GM21360 (cell line): Measurements from ENCODE around the gene PERCC1.
"Not testable (repeated sequence)": the region's sequence is repeated elsewhere in the genome, so short reads cannot be mapped to it uniquely, and the experiment has no call there.

Experiments used
- ATAC-seq: cut with Tn5 transposase; IDR thresholded peaks from one replicate; pipeline ENCODE4 v1.9.1; 2021; ENCODE audit warnings: mild to moderate bottlenecking, moderate library complexity; ENCODE audit not compliant: unreplicated experiment

The PERCC1 gene

GRCh38 chr16:1433263-1433560 is 2.3 kb downstream of the PERCC1 start:
- ATAC-seq = no peak

GRCh38 chr16:1433756-1434155 is 2.9 kb downstream of the PERCC1 start:
- no peak for ATAC-seq

GRCh38 chr16:1434644-1435592 is 4.0 kb downstream of the PERCC1 start:
- ATAC-seq = no peak

- ATAC-seq = no peak
Observed at GRCh38 chr16:1435921-1436697, 5.2 kb downstream of the PERCC1 start.

DNA sequence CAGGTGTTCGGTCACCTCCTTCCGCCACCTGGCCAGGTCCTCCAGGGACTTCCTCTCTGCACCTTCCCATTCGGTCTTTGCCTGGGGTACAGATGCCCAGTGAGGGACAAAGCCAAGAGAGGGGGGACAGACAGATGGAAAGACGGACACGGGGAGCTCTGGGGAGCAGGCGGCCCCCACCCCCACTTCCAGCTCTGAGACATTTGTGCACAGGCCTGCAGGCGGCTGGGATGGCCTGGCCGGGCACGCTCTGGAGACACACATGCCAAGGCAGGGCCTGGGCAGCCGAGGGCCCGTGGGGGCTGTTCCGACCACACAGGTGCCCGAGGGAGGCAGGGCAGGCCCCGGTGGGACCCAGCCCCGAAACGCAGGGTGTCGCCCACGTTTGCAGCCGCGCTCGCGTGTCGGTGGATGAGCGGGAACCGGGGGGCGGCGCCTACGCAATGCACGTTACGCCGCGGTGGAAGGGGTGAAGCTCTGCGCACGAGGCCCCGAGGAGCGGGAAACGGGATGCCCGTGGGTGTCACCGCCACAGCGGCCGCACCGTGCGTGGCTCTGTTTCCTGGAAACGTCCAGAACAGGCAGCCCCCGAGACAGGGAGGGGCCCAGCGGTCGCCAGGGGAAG is 6.0 kb downstream of the PERCC1 start:
- no peak for ATAC-seq

GRCh38 chr16:1437606-1438005 is 6.7 kb downstream of the PERCC1 start:
- no peak for ATAC-seq

GRCh38 chr16:1438229-1439057 is 7.6 kb downstream of the PERCC1 start:
- ATAC-seq = no peak

DNA sequence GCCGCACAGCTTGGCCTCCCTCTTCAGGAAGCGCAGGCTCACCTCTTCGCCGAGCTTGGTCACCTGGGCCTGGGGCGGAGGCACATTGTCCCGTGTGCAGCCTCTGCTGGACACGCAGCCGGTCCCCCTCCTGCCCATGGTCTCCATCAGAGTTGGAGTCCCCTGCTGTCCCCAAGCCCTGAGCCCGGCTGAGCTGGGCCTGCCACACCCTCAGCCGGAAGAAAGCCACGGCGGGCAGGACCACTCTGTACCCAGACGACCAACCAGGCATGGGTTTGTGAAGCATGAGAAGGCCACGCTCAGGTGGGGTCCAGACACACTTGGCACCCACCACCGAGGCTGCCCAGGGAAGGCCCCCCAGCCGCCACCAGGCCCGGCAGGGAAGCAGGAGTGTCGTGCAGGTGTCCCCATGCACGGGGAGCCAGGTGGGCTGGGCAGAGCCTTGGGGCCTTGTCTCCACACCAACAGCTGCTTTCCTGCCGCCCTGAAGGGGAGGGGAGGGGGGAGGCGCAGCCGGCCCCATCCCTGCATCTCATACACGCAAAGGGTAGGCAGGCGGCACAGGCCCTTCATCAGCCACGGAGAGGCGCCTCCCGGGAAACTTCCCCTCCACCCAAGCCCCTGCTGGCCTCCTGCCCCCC is 8.3 kb downstream of the PERCC1 start:
- ATAC-seq = no peak

DNA sequence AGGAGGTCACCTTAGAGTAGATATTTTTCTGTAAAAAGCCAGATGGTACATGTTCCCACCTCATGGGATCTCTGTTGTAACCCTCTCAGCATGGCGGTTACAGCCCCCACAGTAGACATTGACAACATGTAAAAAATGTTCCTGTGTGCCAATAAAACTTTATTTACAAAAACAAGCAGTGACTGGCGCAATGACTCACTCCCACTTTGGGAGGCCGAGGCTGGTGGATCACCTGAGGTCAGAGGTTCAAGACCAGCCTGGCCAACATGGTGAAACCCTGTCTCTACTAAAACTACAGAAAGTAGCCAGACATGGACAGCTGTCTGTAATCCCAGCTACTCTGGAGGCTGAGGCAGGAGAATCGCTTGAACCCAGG is 8.8 kb downstream of the PERCC1 start:
- ATAC-seq = not testable (repeated sequence)

- ATAC-seq = no peak
Observed at GRCh38 chr16:1441391-1441829, 10.5 kb downstream of the PERCC1 start.

- ATAC-seq = no peak
Observed at GRCh38 chr16:1442697-1443096, 11.8 kb downstream of the PERCC1 start.

GRCh38 chr16:1443403-1443973 is 12.6 kb downstream of the PERCC1 start:
- no peak for ATAC-seq

GRCh38 chr16:1443980-1444729 is 13.3 kb downstream of the PERCC1 start, which contains the start of gene CCDC154:
TSS of gene CCDC154 (minus strand) at chr16:1444556. CDS start at chr16:1444322, 234 bp downstream.
- ATAC-seq = no peak

- no peak for ATAC-seq
Observed at GRCh38 chr16:1444730-1445517, 14.0 kb downstream of the PERCC1 start.

DNA sequence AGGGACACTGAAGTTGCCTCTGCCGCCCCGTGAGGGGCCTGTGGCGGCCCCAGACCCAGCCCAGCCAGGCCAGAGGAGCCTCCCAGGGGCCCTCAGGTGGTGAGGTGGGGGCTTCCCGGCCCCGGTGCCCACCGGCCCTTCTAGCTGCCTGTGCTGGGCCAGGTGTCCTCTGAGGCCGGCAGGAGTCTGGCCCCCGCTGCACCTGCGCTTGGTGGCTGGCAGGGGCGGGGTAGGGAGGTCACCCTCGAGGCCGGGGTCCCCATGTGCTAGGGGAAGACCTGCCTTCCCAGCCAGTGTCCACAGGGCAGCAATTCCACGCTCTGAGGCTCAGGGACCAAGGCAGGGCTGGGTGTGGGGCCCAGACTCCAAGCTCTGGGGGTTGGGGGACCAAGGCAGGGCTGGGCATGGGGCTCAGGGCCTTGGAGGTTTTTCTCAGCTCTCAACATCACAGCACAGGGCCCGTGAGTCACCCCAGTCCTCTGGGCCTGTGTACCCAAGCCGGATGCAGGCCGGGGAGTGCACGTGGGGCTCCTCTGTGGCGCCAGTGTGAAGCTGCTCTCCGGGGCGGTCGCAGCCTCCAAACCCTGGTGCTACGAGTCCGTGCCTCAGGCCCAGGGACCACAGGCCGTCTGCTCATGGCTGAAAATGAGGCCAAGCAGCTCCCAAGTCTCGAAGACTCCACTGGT is 14.8 kb downstream of the PERCC1 start:
- ATAC-seq = no peak

DNA sequence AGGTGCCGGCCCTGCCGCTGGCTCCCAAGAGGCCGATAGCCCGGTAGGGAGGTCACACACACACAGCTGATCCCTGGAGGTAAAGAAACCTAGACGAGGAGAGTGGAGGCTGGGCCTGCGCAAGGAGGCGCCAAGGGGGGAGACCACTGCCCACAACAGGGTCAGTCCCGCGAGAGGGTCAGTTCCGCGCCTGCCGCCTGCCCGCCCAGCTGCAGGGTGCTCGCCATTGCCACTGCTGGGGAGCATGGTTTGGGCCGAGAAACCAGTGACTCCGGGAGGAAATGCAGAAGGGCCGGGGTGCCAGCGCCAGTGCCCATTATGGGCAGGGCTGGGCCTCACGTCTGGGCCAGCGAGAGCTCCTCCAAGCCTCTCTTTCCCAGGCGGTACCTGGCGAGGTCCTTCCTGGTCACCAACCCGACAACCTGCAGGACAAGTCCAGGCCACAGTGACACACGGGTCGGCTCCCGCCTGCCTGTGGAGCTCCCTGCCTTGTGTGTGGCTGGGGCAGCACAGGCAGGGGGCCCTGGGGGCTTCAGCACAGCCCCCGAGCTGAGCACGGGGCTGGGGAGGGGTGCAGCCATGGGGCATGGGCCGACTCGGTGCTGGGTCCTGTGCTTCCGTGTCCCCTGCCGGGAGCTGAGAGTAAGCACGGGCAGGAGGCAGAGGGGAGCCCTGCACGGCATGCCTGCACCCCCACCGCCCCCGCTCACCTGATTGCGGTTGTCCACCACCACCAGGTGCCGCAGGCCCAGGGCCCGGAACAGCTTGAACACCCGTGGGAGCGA is 15.6 kb downstream of the PERCC1 start:
- ATAC-seq = no peak

DNA sequence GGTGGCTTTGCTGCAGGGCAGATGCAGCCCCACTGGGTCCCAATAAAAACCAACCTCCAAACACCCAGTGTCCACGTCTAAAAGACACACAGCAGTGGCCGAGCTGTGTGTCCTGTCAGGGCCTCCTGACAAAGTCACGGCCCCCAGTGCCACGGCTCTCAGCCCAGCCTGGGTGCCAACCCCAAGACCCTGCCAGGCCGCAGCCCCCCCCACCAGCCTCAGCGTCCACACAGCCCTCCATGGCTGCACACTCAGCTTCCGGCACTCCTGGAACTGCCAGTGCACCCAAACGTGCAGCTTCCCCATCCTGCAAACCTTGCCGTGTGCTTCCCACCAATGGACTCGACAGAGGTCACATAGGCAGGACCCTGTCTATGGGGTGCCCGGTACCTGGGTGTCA is 17.1 kb downstream of the PERCC1 start:
- ATAC-seq = no peak
